ENCODE results near the gene POLR3E. TPM values are rescaled to one million over a fixed set of nuclear protein-coding genes. Genes with fewer than 3 reads are reported as not detected.
"Not testable (repeated sequence)": the region's sequence is repeated elsewhere in the genome, so short reads cannot be mapped to it uniquely, and the experiment has no call there.

The POLR3E gene
- total RNA-seq, 4 donors from 2014 or later = 39.1 to 113 (median 65.1) TPM

- H3K36me3 ChIP-seq = peaks cover 0 to 17% (median 0%) of the 10 kb centered on the region in 3 donors
- no peaks in the 10 kb centered on the region for H3K4me1 ChIP-seq
- peaks cover 0 to 10% (median 0%) of the 10 kb centered on the region in 4 donors for H3K9me3 ChIP-seq
- H3K27ac ChIP-seq = no peak overlapping the region
- H3K27me3 ChIP-seq = no peaks in the 10 kb centered on the region
- no peak overlapping the region for H3K4me3 ChIP-seq
- no peak for DNase-seq
- no peak for TF ChIP-seq POLR2A (IDR thresholded peaks at IDR 0.05)
These were observed 43.7 kb downstream of the POLR3E start for GRCh38 chr16:22340945-22341344.

GRCh38 chr16:22342082-22342481 lies 44.9 kb downstream of the POLR3E start:
- H3K9me3 ChIP-seq = peaks cover 0 to 4% (median 0%) of the 10 kb centered on the region in 4 donors
- no peak overlapping the region for H3K27ac ChIP-seq
- peaks cover 0 to 25% (median 0%) of the 10 kb centered on the region in 3 donors for H3K36me3 ChIP-seq
- no peak for TF ChIP-seq CTCF (IDR thresholded peaks at IDR 0.05)
- TF ChIP-seq POLR2A (IDR thresholded peaks at IDR 0.05) = no peak
- no peaks in the 10 kb centered on the region for H3K27me3 ChIP-seq
- H3K4me1 ChIP-seq = no peaks in the 10 kb centered on the region
- DNase-seq = no peak
- no peak overlapping the region for H3K4me3 ChIP-seq

GRCh38 chr16:22346483-22346882 lies 49.3 kb downstream of the POLR3E start:
- Histone ChIP-seq H3K27ac (peak overlapping the region in 1 of 4 donors; percentile 1), H3K4me3 (no peak overlapping the region), H3K9me3 (no peaks in the 10 kb centered on the region), H3K4me1 (no peaks in the 10 kb centered on the region), H3K27me3 (no peaks in the 10 kb centered on the region), H3K36me3 (peaks cover 0 to 61% (median 0%) of the 10 kb centered on the region in 3 donors)
- DNase-seq = no peak
- TF ChIP-seq POLR2A (IDR thresholded peaks at IDR 0.05) (no peak), CTCF (IDR thresholded peaks at IDR 0.05) (no peak)

- H3K27ac ChIP-seq = peak overlapping the region in 1 of 4 donors; percentile 1
- no peak overlapping the region for H3K4me3 ChIP-seq
- H3K27me3 ChIP-seq = no peaks in the 10 kb centered on the region
- TF ChIP-seq CTCF (IDR thresholded peaks at IDR 0.05) (no peak), POLR2A (IDR thresholded peaks at IDR 0.05) (no peak)
- no peaks in the 10 kb centered on the region for H3K9me3 ChIP-seq
- peaks cover 0 to 3% (median 0%) of the 10 kb centered on the region in 4 donors for H3K4me1 ChIP-seq
- H3K36me3 ChIP-seq = peaks cover 0 to 62% (median 0%) of the 10 kb centered on the region in 3 donors
- no peak for DNase-seq
These were observed 50.1 kb downstream of the POLR3E start for GRCh38 chr16:22347100-22347820.

- Histone ChIP-seq H3K27ac (no peak overlapping the region), H3K9me3 (no peaks in the 10 kb centered on the region), H3K36me3 (peaks cover 0 to 62% (median 0%) of the 10 kb centered on the region in 3 donors), H3K4me3 (no peak overlapping the region), H3K4me1 (peaks cover 0 to 14% (median 0%) of the 10 kb centered on the region in 4 donors), H3K27me3 (no peaks in the 10 kb centered on the region)
- no peak for TF ChIP-seq POLR2A (IDR thresholded peaks at IDR 0.05)
- no peak for TF ChIP-seq CTCF (IDR thresholded peaks at IDR 0.05)
- DNase-seq = no peak
These were observed 51.1 kb downstream of the POLR3E start for GRCh38 chr16:22348291-22348690.

GRCh38 chr16:22351017-22351416 lies 53.8 kb downstream of the POLR3E start:
- H3K27ac ChIP-seq, H3K27me3 ChIP-seq, H3K4me3 ChIP-seq, H3K9me3 ChIP-seq, DNase-seq: not testable (repeated sequence)
- peaks cover 0 to 36% (median 4%) of the 10 kb centered on the region in 4 donors for H3K4me1 ChIP-seq
- H3K36me3 ChIP-seq = peaks cover 0 to 50% (median 0%) of the 10 kb centered on the region in 3 donors
